Left lung (tissue), 14 donors: Measurements from ENCODE around the gene MAGEA9B. TPM values are rescaled to one million over a fixed set of nuclear protein-coding genes. Genes with fewer than 3 reads are reported as not detected.
"Not testable (repeated sequence)": the region's sequence is repeated elsewhere in the genome, so short reads cannot be mapped to it uniquely, and the experiment has no call there.

Experiments used
- ATAC-seq: fragments of 200-7000 bp; cut with Tn5 transposase; one replicate; pipeline ENCODE4 v1.9.1; 2020; ENCODE audit warnings: moderate library complexity
- DNase-seq, 4 donors: peaks; one replicate each; pipeline ENCODE4 v3.0.0-alpha.2; 2013 to 2020
- H3K27ac ChIP-seq, 2 donors: fragments of 200-600 bp; sonication (generic) in 1 of 2; one replicate each; pipeline versions ENCODE4 v1.5.0 to v1.8.0; 2020 to 2021
- H3K27me3 ChIP-seq, 2 donors: fragments of 200-600 bp; sonication (generic) in 1 of 2; one replicate each; pipeline versions ENCODE4 v1.5.0 to v1.8.0; 2020 to 2021
- H3K36me3 ChIP-seq, 2 donors: fragments of 200-600 bp; sonication (generic) in 1 of 2; one replicate each; pipeline versions ENCODE4 v1.5.0 to v1.8.0; 2020 to 2021
- H3K4me1 ChIP-seq, 2 donors: fragments of 200-600 bp; one replicate each; pipeline ENCODE4 v1.8.0; 2021
- H3K4me3 ChIP-seq, 2 donors: fragments of 200-600 bp; sonication (generic) in 1 of 2; one replicate each; pipeline versions ENCODE4 v1.5.0 to v1.8.0; 2020 to 2021; ENCODE audit warnings: mild to moderate bottlenecking in 1 of 2
- H3K9me3 ChIP-seq, 2 donors: fragments of 200-600 bp; sonication (generic) in 1 of 2; one replicate each; pipeline versions ENCODE4 v1.5.0 to v1.8.0; 2020 to 2021
- intact Hi-C, 2 donors: fragments of 100-400 bp; cut with DNase I; formaldehyde crosslinking; loops; one replicate each; pipeline versions ENCODE4 v1.11.2 to v1.14.2; 2022
- long read RNA-seq, 12 donors: library from polyadenylated mRNA in 2 of 12; unstranded in 2 of 12; transcript quantifications; one replicate each; pipeline ENCODE4 v2.0.0 and lab custom pipeline, GENCODE V29; 2019 to 2026
- polyA plus RNA-seq, 6 donors: library from polyadenylated mRNA; unstranded; fragments of 120-200 nt; gene quantifications; one replicate each; pipeline ENCODE4 v1.2.1, GENCODE V29; 2013; ENCODE audit not compliant: insufficient read length in 6 of 6
- total RNA-seq, 2 donors: library from RNA; stranded (reverse); fragmentation: NEBNext Ultra II Directional; extraction: Animal tissue kit (Norgen Biotek cat#: 25700); gene quantifications; one replicate each; pipeline ENCODE4 v1.2.1, GENCODE V29; 2021
- TF ChIP-seq, protein P1 (sequence below), 2 donors: fragments of 200-600 bp; sonication (generic) in 1 of 2; IDR thresholded peaks; one replicate each; pipeline versions ENCODE4 v1.5.0 to v1.8.0; 2021; ENCODE audit warnings: antibody characterized with exemption in 2 of 2
- donor health status: DM: no; HTN: yes; CAD: no.
- donor health status: DM: no; HTN: no; CAD: no.

MAGEA9B gene, protein sequence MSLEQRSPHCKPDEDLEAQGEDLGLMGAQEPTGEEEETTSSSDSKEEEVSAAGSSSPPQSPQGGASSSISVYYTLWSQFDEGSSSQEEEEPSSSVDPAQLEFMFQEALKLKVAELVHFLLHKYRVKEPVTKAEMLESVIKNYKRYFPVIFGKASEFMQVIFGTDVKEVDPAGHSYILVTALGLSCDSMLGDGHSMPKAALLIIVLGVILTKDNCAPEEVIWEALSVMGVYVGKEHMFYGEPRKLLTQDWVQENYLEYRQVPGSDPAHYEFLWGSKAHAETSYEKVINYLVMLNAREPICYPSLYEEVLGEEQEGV
- total RNA-seq: not detected
- polyA plus RNA-seq: not detected
- long read RNA-seq, donor 1: 0 reads
- long read RNA-seq, donor 2: 0 reads
- long read RNA-seq, donor 3: 0 reads
- long read RNA-seq, donor 4: 0 reads
- long read RNA-seq, donor 5: 0 reads
- long read RNA-seq, donor 6: 0 reads
- long read RNA-seq, donor 7: 0 reads
- long read RNA-seq, donor 8: 0 reads
- long read RNA-seq, donor 9: 0 reads
- long read RNA-seq, donor 10: 0 reads
- long read RNA-seq, donor 11: 0 reads
- long read RNA-seq, donor 12: 0 reads

DNA sequence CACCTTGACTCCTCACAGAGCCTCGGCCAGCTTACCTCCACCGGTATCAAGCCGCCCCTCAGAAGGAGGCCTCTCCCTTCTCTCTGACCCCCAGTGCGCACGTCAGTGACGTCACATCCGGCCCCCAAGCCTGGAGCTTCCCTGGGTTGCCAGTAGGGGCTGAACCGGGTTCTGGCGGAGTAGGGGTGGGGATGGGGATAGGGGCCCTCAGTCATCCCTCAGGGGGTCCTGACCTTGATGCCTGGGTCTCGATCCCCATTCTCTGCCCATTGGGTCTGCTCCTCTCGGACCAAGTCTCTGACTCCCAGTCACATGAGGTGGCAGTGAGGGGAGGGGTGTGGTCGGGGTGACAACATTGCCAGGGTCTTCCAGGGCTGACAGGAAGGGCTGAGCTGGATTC lies at the start of gene MAGEA9B:
Gene MAGEA9B, minus strand, starts transcription at position 101 of the 400 bp plus-strand sequence. CDS start 4,280 bp downstream, outside the sequence.
- H3K9me3 ChIP-seq, ATAC-seq, DNase-seq, H3K27me3 ChIP-seq, H3K4me3 ChIP-seq, intact Hi-C loops, H3K4me1 ChIP-seq, H3K27ac ChIP-seq, H3K36me3 ChIP-seq: not testable (repeated sequence)

DNA sequence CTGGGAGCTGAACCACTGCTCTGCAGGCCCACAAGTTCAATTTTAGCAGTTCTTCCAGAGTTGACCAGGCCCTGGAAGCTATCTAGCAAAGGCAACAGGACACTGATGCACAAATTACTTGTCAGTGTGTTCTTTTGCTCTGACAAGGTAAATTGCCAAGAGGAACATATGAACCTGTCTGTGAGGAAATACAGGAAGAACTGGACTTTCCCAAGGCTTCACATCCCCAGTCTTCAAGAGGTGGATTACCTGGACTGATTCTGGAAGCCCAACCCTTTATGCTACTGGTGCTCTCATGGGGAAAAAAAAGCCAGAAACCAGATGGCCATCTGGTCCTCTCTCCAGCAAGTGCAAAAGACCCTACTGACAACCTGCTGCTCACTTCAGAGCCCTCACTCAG lies 46.3 kb upstream of the MAGEA9B start:
- no peak for DNase-seq
- Histone ChIP-seq H3K36me3 (no peaks in the 10 kb centered on the region), H3K4me3 (no peak overlapping the region), H3K27me3 (no peaks in the 10 kb centered on the region), H3K4me1 (peaks cover 0 to 7% of the 10 kb centered on the region in 2 donors), H3K27ac (no peak overlapping the region), H3K9me3 (no peaks in the 10 kb centered on the region)
- TF ChIP-seq, protein P1, sequence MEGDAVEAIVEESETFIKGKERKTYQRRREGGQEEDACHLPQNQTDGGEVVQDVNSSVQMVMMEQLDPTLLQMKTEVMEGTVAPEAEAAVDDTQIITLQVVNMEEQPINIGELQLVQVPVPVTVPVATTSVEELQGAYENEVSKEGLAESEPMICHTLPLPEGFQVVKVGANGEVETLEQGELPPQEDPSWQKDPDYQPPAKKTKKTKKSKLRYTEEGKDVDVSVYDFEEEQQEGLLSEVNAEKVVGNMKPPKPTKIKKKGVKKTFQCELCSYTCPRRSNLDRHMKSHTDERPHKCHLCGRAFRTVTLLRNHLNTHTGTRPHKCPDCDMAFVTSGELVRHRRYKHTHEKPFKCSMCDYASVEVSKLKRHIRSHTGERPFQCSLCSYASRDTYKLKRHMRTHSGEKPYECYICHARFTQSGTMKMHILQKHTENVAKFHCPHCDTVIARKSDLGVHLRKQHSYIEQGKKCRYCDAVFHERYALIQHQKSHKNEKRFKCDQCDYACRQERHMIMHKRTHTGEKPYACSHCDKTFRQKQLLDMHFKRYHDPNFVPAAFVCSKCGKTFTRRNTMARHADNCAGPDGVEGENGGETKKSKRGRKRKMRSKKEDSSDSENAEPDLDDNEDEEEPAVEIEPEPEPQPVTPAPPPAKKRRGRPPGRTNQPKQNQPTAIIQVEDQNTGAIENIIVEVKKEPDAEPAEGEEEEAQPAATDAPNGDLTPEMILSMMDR (IDR thresholded peaks at IDR 0.05): no peak
- ATAC-seq: no peak
- intact Hi-C loops: no loop called here

DNA sequence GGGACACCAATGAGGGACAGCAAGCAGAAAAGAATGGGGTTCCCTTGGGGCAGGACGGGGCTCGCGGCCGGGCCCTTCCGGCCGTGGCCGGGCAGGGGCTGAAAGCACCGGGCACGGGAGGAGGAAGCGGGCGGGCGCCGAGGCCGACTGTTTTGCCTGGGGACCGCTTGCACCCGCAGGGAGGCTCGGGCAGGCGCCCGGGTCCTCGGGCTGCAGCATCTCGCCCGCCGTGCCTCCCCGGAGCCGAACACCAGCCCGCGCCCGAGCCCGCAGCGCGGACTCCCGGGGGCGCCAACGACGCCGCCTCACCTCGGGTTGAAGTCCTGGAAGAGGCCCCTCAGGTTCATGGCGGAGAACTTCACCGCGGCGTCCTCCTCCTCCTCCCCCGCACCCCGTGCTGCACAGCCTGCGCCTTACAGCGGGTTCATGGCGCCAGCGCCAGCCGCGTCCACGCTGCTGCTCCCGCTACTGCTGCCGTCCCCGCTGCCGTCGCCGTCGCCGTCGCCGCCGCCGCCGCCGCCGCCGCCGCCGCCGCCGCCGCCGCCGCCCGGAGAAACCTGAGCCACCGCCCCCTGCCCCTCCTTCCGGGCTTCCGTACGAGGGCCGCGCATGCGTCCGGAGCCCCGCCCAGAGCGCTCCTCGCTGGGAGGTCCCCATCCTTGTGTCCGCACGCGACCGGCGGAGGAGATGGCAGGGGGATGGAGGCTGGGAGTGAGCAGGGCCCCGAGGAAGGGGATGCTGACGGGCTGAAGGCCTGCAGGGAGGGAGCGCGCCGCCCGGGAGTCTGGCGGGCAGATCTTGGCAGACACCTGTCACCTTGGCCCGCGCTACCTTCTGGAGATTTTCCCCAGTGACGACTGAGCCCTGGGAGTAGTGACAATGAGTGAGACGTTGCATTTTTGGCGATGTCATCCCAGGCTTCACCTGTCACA lies 44.2 kb upstream of the MAGEA9B start, which contains the start of gene TMEM185A:
Gene TMEM185A, minus strand, starts transcription at position 559 of the 932 bp plus-strand sequence. Its CDS starts 212 bp downstream, at position 347.
- Histone ChIP-seq H3K36me3 (no peaks in the 10 kb centered on the region), H3K4me3 (peak within 1 kb of the TSS; percentile 61 to 71), H3K9me3 (no peaks in the 10 kb centered on the region), H3K27ac (peak within 1 kb of the TSS; percentile 26 to 61), H3K27me3 (no peaks in the 10 kb centered on the region), H3K4me1 (peaks cover 0 to 7% of the 10 kb centered on the region in 2 donors)
- ATAC-seq (peak; percentile 90), DNase-seq (peak; percentile 40 to 91 (median 66))
- intact Hi-C loops: no loop called here
- TF ChIP-seq, protein P1 (IDR thresholded peaks at IDR 0.05): no peak

DNA sequence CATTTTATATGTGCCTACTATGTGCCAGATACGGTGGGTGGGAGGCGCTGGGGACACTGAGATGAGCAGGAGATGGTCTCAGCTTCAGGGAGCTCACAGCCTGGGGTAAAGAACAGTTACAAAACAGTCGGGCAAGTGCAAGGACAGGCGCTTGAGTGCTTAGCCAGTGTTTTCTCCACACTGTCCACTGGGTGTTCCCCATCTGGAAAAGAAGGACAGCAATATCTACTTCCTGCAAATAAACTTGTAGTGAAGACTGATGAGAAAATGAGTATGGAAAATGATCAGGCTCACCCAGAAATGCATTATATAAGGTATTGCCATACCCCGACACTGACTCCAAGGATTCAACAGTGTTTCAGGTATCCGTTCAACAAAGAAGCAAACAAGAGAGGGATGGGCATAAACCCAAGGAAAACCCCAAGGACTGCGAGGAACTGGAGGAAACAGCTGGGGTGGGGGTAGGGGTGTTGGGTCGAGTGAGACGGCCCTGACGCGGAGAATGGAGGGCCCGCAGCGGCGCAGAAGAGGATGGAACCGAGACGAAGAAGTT lies 43.5 kb upstream of the MAGEA9B start:
- Histone ChIP-seq H3K9me3 (no peaks in the 10 kb centered on the region), H3K36me3 (no peaks in the 10 kb centered on the region), H3K4me3 (peak overlapping the region; percentile 61 to 71), H3K27ac (peak overlapping the region; percentile 26 to 61), H3K27me3 (no peaks in the 10 kb centered on the region), H3K4me1 (peaks cover 0 to 7% of the 10 kb centered on the region in 2 donors)
- ATAC-seq (peak; percentile 60), DNase-seq (peak in 2 of 4 donors; percentile 13 to 19)
- TF ChIP-seq, protein P1 (IDR thresholded peaks at IDR 0.05): no peak
- intact Hi-C loops: no loop called here

DNA sequence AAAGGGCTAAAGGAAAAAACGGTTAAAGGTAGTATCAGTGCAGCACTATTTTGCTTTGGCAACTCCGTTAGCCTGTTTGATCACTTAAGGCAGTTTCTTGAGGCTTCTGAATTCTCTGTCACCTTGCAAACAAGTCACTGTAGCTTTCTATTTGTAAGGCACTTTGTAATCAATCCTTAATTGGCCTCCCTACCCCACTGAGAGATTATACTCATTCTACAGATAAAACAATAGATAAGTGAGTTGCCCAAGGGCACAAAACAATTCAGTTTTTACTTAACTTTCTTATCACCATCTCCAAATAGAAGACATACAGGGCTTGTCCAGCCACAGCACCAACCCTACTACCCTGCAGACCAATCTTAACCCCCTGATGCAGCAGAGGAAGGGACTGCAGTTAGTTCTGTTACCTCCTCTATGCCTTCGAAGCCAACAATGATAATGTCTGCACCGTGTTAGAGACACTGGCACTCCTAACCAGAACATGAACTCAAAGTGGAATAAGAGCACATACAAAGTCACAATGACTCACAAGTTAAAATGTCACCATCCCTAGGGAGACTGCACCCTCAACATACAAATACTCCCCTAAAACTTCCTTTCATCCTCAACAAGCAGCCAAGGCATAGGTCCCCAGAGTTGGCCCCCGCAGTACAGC lies 42.6 kb upstream of the MAGEA9B start:
- Histone ChIP-seq H3K27me3 (no peaks in the 10 kb centered on the region), H3K27ac (no peak overlapping the region), H3K4me1 (peaks cover 0 to 7% of the 10 kb centered on the region in 2 donors), H3K9me3 (no peaks in the 10 kb centered on the region), H3K4me3 (peak overlapping the region in 1 of 2 donors; percentile 71), H3K36me3 (no peaks in the 10 kb centered on the region)
- no peak for DNase-seq
- TF ChIP-seq, protein P1 (IDR thresholded peaks at IDR 0.05): no peak
- intact Hi-C loops: no loop called here
- no peak for ATAC-seq
